Measurements from ENCODE around the gene TMCC3. TPM values are rescaled to one million over a fixed set of nuclear protein-coding genes. Genes with fewer than 3 reads are reported as not detected.
"Not testable (repeated sequence)": the region's sequence is repeated elsewhere in the genome, so short reads cannot be mapped to it uniquely, and the experiment has no call there.

The TMCC3 gene
- total RNA-seq, 2 donors from 2014 or later: 1.5 to 2.9 TPM

DNA sequence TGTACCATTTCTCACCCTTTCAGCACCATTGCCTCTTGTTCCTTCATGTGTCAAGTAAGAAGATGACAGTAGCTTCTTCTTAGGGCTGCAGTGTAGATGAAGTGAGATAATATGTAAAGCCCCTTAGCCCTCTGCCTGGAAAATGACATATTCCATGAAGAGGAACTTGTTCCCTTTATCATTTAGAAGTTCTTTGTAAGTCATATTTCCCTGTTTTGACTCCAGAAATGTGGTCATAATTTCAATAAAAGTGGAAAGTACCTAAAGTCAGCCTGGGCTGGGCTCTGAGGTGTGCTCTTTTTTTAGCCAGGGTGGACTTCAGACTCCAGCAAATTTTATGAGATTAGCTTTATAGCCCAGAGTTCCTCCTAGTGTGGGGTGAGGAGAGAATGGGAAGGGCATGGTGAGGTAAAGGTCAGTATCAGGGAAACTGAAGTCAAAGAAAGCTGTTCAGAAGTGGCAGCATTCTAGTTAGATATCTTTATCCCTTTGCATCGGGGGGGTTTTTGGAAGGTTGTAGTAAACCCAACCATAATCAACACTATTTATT lies 92.5 kb downstream of the TMCC3 start:
- ATAC-seq: no peak
- no peak overlapping the region for H3K4me3 Mint-ChIP-seq
- no peak overlapping the region for H3K27ac Mint-ChIP-seq

DNA sequence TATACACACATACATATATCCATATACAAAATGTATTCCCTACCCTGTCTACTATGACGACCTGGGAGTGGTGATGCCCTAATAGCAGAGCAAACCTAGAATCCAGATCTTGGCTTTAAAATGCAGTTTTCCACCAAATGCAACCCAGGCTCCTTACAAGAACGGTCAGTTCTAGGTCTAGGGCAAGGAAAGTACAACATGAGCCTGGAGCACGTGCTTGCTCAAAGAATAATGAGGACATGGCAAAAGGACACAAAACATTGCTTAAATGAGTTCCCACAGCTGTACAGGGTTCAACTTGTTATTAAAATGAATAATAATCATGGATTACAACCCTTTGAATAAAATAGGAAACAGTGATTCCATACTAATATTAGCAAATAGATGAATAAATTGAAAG lies 94.7 kb downstream of the TMCC3 start:
- peaks cover 5% of the 10 kb centered on the region for H3K4me1 Mint-ChIP-seq
- ATAC-seq: no peak
- peaks cover 5% of the 10 kb centered on the region for H3K36me3 Mint-ChIP-seq (ENCODE audit: low read depth)
- H3K27ac Mint-ChIP-seq: no peak overlapping the region
- peaks cover 24% of the 10 kb centered on the region for H3K27me3 Mint-ChIP-seq
- no peaks in the 10 kb centered on the region for H3K9me3 ChIP-seq (ENCODE audit: control insufficient read depth, low read length, poor library complexity, severe bottlenecking)
- no peak overlapping the region for H3K4me3 Mint-ChIP-seq
- no peak for DNase-seq

More for the DNA sequence above, 92.5 kb downstream of the TMCC3 start:
- H3K36me3 Mint-ChIP-seq (ENCODE audit: low read depth): peaks cover 2% of the 10 kb centered on the region
- no peaks in the 10 kb centered on the region for H3K9me3 ChIP-seq (ENCODE audit: control insufficient read depth, low read length, poor library complexity, severe bottlenecking)
- H3K4me1 Mint-ChIP-seq: peaks cover 5% of the 10 kb centered on the region
- DNase-seq: no peak
- H3K27me3 Mint-ChIP-seq: peaks cover 31% of the 10 kb centered on the region

DNA sequence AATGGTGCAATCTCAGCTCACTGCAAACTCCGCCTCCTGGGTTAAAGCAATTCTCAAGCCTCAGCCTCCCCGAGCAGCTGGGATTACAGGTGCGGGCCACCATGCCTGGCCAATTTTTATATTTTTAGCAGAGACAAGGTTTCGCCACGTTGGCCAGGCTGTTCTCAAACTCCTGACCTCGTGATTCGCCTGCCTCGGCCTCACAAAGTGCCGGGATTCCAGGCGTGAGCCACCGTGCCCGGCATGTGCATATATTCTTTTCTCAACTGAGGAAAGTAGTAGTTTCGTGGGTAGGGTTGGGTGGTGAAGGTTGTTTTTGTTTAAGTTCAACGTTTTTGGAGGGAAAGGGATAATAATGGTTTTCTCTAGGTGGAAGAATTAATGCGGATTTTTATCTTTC lies 96.5 kb downstream of the TMCC3 start:
- ATAC-seq (no peak), DNase-seq (no peak)
- no peaks in the 10 kb centered on the region for H3K9me3 ChIP-seq (ENCODE audit: control insufficient read depth, low read length, poor library complexity, severe bottlenecking)
- H3K27me3 Mint-ChIP-seq: peaks cover 8% of the 10 kb centered on the region
- H3K27ac Mint-ChIP-seq: no peak overlapping the region
- no peaks in the 10 kb centered on the region for H3K4me1 Mint-ChIP-seq
- H3K36me3 Mint-ChIP-seq (ENCODE audit: low read depth): peaks cover 3% of the 10 kb centered on the region
- H3K4me3 Mint-ChIP-seq: no peak overlapping the region

DNA sequence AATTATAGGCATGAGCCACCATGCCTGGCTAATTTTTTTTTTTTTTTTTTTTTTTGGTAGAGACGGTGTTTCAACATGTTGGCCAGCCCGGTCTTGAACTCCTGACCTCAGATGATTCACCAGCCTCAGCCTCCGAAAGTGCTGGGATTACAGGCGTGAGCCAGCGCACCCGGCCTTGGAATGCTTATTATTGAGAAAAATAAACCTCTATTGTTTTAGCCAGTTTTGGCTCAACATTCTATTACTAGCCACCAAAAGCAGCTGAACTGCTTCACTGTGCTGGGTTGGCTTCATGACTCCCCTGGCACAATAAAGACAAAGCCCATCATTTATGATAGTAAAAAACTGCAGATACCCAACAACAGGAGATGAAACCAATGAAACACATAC lies 97.2 kb downstream of the TMCC3 start:
- no peak for ATAC-seq
- Mint-ChIP-seq H3K27me3 (peaks cover 8% of the 10 kb centered on the region), H3K27ac (no peak overlapping the region), H3K4me1 (no peaks in the 10 kb centered on the region), H3K36me3 (ENCODE audit: low read depth) (peaks cover 3% of the 10 kb centered on the region), H3K4me3 (no peak overlapping the region)
- DNase-seq: no peak
- H3K9me3 ChIP-seq (ENCODE audit: control insufficient read depth, low read length, poor library complexity, severe bottlenecking): no peaks in the 10 kb centered on the region

DNA sequence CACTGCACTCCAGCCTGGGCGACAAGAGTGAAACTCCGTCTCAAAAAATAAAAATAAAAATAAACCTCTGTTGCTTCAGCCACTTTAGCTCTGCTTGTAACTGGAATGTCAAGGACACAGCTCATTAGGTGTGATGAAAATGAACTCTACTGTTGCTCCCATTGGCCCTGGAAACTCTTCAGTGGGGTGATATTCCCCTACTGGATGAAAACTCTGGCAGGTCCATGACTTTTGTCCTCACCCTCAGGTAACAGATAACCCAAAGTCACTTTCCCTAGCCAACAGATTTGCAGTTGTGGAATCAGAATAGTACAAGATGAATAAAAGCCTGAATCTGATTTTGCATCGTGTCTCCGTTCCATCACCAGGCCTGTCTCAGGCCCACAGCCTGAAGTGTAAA lies 98.5 kb downstream of the TMCC3 start:
- H3K9me3 ChIP-seq (ENCODE audit: control insufficient read depth, low read length, poor library complexity, severe bottlenecking): peaks cover 3% of the 10 kb centered on the region
- no peak overlapping the region for H3K4me3 Mint-ChIP-seq
- no peaks in the 10 kb centered on the region for H3K4me1 Mint-ChIP-seq
- no peak overlapping the region for H3K27ac Mint-ChIP-seq
- DNase-seq: no peak
- H3K36me3 Mint-ChIP-seq (ENCODE audit: low read depth): peaks cover 3% of the 10 kb centered on the region
- ATAC-seq: no peak
- H3K27me3 Mint-ChIP-seq: peaks cover 8% of the 10 kb centered on the region

DNA sequence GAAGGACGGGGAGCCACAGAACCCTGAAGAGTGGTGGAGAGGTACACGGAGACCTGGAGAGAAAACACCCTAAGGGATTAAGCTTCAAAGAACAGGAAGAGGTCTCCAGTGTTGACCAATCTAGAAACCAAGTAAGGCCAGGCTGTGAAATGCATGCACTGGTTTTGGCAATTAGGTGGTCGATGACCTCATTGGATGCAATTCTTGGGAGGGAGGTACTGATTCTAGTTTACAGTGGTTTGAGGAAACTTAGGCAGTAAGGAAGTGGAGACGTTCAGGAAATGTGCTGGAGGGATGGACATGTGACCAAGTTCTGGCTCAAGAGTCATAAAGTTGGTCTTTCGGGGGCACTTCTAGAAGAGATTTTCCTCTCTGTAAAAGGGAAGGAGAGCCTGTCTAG lies 99.4 kb downstream of the TMCC3 start:
- Mint-ChIP-seq H3K4me1 (no peaks in the 10 kb centered on the region), H3K36me3 (ENCODE audit: low read depth) (peaks cover 3% of the 10 kb centered on the region), H3K4me3 (no peak overlapping the region), H3K27ac (no peak overlapping the region), H3K27me3 (peaks cover 4% of the 10 kb centered on the region)
- no peak for DNase-seq
- H3K9me3 ChIP-seq (ENCODE audit: control insufficient read depth, low read length, poor library complexity, severe bottlenecking): peaks cover 4% of the 10 kb centered on the region
- ATAC-seq: no peak

DNA sequence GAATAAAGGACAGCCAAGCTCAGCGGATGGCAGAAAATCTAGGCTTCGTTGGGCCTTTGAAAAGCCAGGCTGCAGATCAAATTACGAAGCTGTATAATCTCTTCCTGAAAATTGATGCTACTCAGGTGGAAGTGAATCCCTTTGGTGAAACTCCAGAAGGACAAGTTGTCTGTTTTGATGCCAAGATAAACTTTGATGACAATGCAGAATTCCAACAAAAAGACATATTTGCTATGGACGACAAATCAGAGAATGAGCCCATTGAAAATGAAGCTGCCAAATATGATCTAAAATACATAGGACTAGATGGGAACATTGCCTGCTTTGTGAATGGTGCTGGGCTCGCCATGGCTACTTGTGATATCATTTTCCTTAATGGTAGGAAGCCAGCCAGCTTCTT lies 101.5 kb downstream of the TMCC3 start:
- H3K27me3 Mint-ChIP-seq; DNase-seq; ATAC-seq; H3K36me3 Mint-ChIP-seq (ENCODE audit: low read depth); H3K9me3 ChIP-seq (ENCODE audit: control insufficient read depth, low read length, poor library complexity, severe bottlenecking); H3K4me3 Mint-ChIP-seq; H3K4me1 Mint-ChIP-seq; H3K27ac Mint-ChIP-seq: not testable (repeated sequence)

DNA sequence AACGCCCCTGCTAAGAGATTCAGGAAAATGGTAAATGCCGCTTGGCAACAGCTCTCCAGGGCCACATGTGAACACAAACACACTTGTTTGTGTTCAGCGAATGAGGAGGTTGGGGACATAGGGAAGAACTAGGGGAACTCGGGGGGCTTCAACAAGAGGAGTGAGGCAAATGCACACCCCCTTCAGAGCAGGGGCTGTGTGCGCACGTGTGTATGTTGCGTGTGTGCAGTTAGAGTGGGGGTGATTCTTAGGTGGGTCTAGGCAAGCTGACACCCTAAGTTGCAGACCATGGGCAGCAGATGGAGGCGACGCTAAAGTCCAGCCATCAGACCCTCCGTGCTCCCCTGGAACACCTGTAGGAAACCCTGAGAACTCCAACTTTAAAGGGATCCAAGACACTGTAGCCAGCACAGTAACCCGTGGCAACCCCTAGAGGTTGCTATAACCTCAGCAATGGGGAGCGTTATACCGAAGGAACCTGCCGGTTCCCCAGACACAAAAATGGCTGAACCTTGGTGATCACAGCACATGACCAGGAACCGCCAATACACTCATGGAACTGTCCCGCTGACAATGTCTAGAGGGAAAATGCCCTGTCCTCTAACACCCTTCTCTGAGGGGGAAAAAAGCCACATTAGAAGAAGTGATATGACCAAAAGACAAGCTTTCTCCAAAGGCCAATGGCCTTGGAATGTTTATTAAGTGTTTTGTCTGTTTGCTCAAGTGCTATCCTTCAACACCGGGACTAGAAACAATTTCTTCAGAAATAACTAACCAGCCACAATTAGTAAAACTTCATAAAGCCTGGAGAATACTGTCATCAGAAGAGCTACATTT lies 104.2 kb downstream of the TMCC3 start:
- peaks cover 3% of the 10 kb centered on the region for H3K36me3 Mint-ChIP-seq (ENCODE audit: low read depth)
- DNase-seq: no peak
- peaks cover 4% of the 10 kb centered on the region for H3K9me3 ChIP-seq (ENCODE audit: control insufficient read depth, low read length, poor library complexity, severe bottlenecking)
- H3K27me3 Mint-ChIP-seq: peaks cover 6% of the 10 kb centered on the region
- H3K4me3 Mint-ChIP-seq: no peak overlapping the region
- H3K27ac Mint-ChIP-seq: no peak overlapping the region
- no peak for ATAC-seq
- no peaks in the 10 kb centered on the region for H3K4me1 Mint-ChIP-seq

DNA sequence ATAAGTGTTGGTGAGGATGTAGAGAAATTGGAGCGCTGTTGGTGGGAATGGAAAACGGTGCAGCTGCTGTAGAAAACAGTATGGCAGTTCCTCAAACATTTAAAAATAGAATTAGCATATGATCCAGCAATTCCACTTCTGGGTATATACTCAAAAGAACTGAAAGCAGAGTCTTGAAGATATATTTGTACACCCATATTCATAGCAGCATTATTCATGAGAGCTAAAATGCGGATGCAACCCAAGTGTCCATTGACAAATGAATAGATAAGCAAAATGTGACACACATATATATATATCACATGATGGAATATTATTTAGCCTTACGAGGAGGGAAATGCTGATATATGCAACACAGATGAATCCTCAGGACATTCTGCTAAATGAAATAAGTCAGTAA lies 106.0 kb downstream of the TMCC3 start:
- DNase-seq: no peak
- Mint-ChIP-seq H3K27ac (no peak overlapping the region), H3K36me3 (ENCODE audit: low read depth) (no peaks in the 10 kb centered on the region), H3K27me3 (peaks cover 7% of the 10 kb centered on the region), H3K4me1 (no peaks in the 10 kb centered on the region), H3K4me3 (no peak overlapping the region)
- peaks cover 4% of the 10 kb centered on the region for H3K9me3 ChIP-seq (ENCODE audit: control insufficient read depth, low read length, poor library complexity, severe bottlenecking)
- no peak for ATAC-seq

DNA sequence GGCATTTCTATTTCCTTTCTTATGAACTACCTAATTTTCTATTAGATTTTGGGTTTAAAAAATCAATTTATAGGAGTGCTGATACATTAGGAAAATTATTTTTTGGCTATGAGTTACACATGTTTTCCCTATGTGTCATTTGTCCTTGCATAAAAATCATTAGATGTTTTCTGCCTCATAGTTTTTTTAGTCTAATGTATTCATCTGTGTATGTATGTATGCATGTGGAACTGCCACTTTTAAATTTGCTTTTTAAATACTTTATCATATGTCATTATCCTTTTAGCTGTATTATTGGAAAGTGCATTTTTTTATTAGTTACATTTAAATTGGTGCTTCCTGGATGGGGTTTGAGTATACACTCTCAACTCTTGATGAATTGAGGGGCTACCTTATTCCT lies 112.0 kb downstream of the TMCC3 start:
- ATAC-seq (no peak), DNase-seq (no peak)
- no peak overlapping the region for H3K4me3 Mint-ChIP-seq
- H3K36me3 Mint-ChIP-seq (ENCODE audit: low read depth): no peaks in the 10 kb centered on the region
- H3K27ac Mint-ChIP-seq: no peak overlapping the region
- no peaks in the 10 kb centered on the region for H3K9me3 ChIP-seq (ENCODE audit: control insufficient read depth, low read length, poor library complexity, severe bottlenecking)
- peaks cover 4% of the 10 kb centered on the region for H3K4me1 Mint-ChIP-seq
- H3K27me3 Mint-ChIP-seq: peaks cover 13% of the 10 kb centered on the region

DNA sequence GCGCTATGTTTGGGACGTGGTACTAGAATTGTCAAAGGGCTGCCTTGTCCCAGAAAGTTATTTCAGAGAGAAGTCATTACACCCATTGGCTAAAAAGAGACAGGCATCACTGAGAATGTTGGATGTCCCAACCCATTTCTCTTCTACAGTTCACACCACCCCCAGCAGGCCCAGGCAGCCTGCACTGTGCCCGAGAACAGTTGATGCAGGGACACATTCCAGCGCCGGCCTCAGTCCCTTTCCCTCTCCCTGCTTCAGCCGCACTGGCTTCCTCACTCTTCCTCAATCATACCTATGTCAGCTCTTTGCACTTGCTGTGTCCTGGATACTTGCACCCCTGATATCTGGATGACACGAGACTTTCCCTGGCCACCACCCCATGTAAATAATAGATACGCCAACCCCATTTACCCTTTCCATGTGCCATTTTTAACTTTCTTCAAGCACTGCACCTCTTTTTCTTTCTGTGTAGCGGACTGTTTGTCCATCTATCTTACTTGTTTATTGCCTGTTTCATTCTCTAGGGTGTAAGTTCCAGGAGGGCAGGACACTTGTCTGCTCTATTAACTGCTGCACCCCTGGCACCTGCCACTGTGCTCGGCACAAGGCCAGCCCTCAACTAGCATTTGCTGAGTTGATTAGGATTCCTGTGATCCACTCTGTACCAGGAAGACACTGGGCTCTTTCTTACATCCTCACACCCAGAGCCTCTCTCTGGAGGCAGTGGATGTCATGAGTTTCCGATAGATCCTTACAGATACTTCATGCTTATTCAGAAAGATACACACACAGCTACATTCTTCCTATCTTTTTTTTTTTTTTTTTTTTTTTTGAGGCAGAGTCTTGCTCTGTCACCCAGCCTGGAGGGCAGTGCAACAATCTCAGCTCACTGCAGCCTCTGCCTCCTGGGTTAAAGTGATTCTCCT lies 114.1 kb downstream of the TMCC3 start:
- peaks cover 9% of the 10 kb centered on the region for H3K4me1 Mint-ChIP-seq
- no peak overlapping the region for H3K27ac Mint-ChIP-seq
- no peaks in the 10 kb centered on the region for H3K9me3 ChIP-seq (ENCODE audit: control insufficient read depth, low read length, poor library complexity, severe bottlenecking)
- ATAC-seq: no peak
- DNase-seq: no peak
- no peak overlapping the region for H3K4me3 Mint-ChIP-seq
- peaks cover 17% of the 10 kb centered on the region for H3K27me3 Mint-ChIP-seq
- H3K36me3 Mint-ChIP-seq (ENCODE audit: low read depth): peaks cover 2% of the 10 kb centered on the region

DNA sequence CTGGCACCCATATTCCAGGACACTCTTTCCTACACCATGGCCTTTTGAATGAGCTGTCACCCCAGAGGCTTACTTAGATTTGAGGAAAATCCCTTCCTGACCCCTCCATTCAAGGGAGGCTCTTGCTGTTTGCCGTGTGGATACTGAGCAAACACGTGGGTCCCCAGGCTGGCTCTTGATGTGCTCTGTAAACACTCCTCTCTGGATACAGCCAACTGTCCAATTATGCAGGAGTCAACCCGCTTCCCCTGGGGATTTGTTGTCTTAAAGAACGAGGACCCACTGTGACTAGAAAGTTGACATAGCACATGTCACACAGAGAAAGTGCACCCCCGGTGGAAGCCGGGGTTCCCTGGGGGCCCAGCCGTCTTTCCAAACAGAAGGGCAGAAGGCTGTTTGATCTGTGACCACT lies 114.8 kb downstream of the TMCC3 start:
- no peak overlapping the region for H3K4me3 Mint-ChIP-seq
- DNase-seq: no peak
- no peaks in the 10 kb centered on the region for H3K9me3 ChIP-seq (ENCODE audit: control insufficient read depth, low read length, poor library complexity, severe bottlenecking)
- peaks cover 16% of the 10 kb centered on the region for H3K27me3 Mint-ChIP-seq
- H3K36me3 Mint-ChIP-seq (ENCODE audit: low read depth): peaks cover 2% of the 10 kb centered on the region
- no peak for ATAC-seq
- peaks cover 9% of the 10 kb centered on the region for H3K4me1 Mint-ChIP-seq
- H3K27ac Mint-ChIP-seq: no peak overlapping the region

DNA sequence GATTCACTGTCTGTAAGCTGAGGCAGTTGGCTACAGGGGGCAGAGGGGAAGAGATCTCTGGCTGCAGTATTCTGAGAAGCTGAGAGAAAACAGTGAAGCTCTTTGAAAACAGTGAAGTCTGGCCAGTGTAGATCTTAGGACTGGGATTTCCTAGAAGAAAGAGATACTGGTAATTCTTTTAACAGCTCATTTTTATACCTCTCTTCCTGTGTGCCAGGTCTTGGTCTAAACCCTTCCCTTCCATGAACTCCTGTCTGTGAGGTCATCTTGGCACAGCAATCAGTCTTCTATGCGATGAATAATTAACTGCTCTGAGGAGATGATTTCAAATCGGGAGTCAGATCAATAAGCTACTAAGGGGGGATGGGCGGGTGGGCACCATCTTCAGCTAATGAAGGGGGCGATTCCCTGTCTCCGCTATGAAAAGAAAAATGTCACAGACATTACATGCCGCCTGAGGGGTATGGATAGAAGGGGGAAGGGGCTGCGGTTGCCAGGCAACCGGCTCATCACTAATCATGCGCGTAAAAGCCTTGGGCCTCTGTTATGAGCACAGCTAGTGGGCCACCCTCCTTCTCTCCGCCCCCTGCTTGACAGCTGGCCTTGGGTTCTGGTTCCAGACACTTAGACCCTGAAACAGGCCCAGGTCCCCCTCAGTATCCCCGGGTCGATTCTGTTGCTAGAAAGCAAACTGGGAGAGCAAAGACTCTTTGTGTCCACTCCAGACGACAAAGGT lies 115.4 kb downstream of the TMCC3 start:
- DNase-seq (no peak), ATAC-seq (no peak)
- Mint-ChIP-seq H3K36me3 (ENCODE audit: low read depth) (peaks cover 2% of the 10 kb centered on the region), H3K4me3 (no peak overlapping the region), H3K4me1 (peaks cover 9% of the 10 kb centered on the region), H3K27ac (no peak overlapping the region), H3K27me3 (peaks cover 22% of the 10 kb centered on the region)
- no peaks in the 10 kb centered on the region for H3K9me3 ChIP-seq (ENCODE audit: control insufficient read depth, low read length, poor library complexity, severe bottlenecking)
